Psoas muscle (tissue), 8 donors: Measurements from ENCODE around the gene CTBP2. TPM values are rescaled to one million over a fixed set of nuclear protein-coding genes. Genes with fewer than 3 reads are reported as not detected.
"Not testable (repeated sequence)": the region's sequence is repeated elsewhere in the genome, so short reads cannot be mapped to it uniquely, and the experiment has no call there.

Experiments used
- ATAC-seq, 4 donors: fragments of 200-7000 bp; cut with Tn5 transposase; one replicate each; pipeline ENCODE4 v1.9.1; 2020; ENCODE audit warnings: moderate library complexity in 3 of 4, mild to moderate bottlenecking in 2 of 4
- DNase-seq, 2 donors: peaks; one replicate each; pipeline ENCODE4 v3.0.0-alpha.2; 2020
- H3K27ac ChIP-seq: fragments of 200-600 bp; one replicate; pipeline ENCODE4 v1.8.0; 2022
- H3K27me3 ChIP-seq, 3 donors: fragments of 200-600 bp in 1 of 3; one replicate each; pipeline versions ENCODE4 v1.6.1 to v1.8.0; 2013 to 2022; ENCODE audit warnings: low read length in 2 of 3, mild to moderate bottlenecking in 2 of 3, moderate library complexity in 1 of 3; ENCODE audit not compliant: insufficient read depth in 3 of 3
- H3K36me3 ChIP-seq, 2 donors: fragments of 200-600 bp in 1 of 2; one replicate each; pipeline versions ENCODE4 v1.6.1 to v1.8.0; 2013 to 2022; ENCODE audit warnings: low read depth in 1 of 2, mild to moderate bottlenecking in 1 of 2, moderate library complexity in 1 of 2; ENCODE audit not compliant: insufficient read depth in 1 of 2
- H3K4me1 ChIP-seq: fragments of 200-600 bp; one replicate; pipeline ENCODE4 v1.8.0; 2022
- H3K4me3 ChIP-seq: fragments of 200-600 bp; one replicate; pipeline ENCODE4 v1.8.0; 2022; ENCODE audit warnings: mild to moderate bottlenecking
- H3K9me3 ChIP-seq: fragments of 200-600 bp; one replicate; pipeline ENCODE4 v1.8.0; 2022
- whole genome bisulfite sequencing, 3 donors: extraction: QIAGEN DNeasy Blood & Tissue Kit; methylation state at CpG; one replicate each; pipeline versions ENCODE4 v1.1.6 to v1.1.7; 2013; 5-methylcytosine and 5-hydroxymethylcytosine counted together
- intact Hi-C, 2 donors: fragments of 100-400 bp; cut with DNase I; formaldehyde crosslinking; loops; one replicate each; pipeline versions ENCODE4 v1.11.0 to v1.14.2; 2022
- polyA plus RNA-seq, 3 donors: library from polyadenylated mRNA; stranded (reverse); fragments of 200-250 nt; gene quantifications; one replicate each; pipeline ENCODE4 v1.2.3, GENCODE V29; 2013
- total RNA-seq, 4 donors: library from RNA; stranded (reverse); fragmentation: NEBNext Ultra II Directional in 2 of 4; extraction: Animal tissue kit (Norgen Biotek cat#: 25700) in 2 of 4; gene quantifications; one replicate each; pipeline versions ENCODE4 v1.2.1 to v1.2.4, GENCODE V29; 2021 to 2023
- TF ChIP-seq, protein P1 (sequence below): fragments of 200-600 bp; IDR thresholded peaks from one replicate; pipeline ENCODE4 v1.8.0; 2022; ENCODE audit warnings: antibody characterized with exemption
- donor health status: healthy with polysubstance abuse.
- donor health status: DM: no; HTN: no; CAD: no; lungs with moderate emphysema.
- donor health status: Bipolar disorder and iron deficiency.
- donor health status: healthy.
- donor health status: DM: yes; HTN: yes; CAD: no.
- donor health status: DM: no; HTN: no; CAD: no.
- donor health status: DM: no; HTN: no; CAD: no.
- donor health status: DM: yes; HTN: yes; CAD: no.

CTBP2 gene
- total and polyA plus RNA-seq, 7 donors: 14.7 to 49.8 (median 33.0) TPM

DNA sequence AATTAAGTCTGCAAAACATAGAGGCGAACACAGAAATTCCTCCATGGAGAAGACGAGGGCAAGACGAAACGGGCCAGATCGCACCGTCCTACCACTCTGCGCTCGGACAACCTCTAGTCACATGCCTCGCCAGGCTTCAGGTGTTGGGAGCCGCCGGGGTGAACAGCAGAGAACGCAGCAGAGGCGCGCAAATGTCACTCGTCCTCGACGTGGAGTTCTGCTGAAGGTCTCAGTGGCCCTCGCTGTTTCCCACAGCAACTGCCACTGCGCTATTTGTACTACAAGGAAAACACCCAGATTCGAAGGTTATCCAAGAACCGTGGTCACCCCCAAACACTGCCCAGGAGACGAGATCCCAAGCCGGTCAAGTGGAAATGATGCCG, 9.2 kb downstream of the CTBP2 start:
- DNase-seq (no peak), ATAC-seq (no peak)
- H3K4me1 ChIP-seq: peaks cover 90% of the 10 kb centered on the region
- H3K4me3 ChIP-seq: no peak overlapping the region
- intact Hi-C loops: loop anchor here in 1 of 2 donors (5.0 kb wide), 1 partner anchor 69 kb away; no protein-coding TSS in a partner anchor
- H3K9me3 ChIP-seq: no peaks in the 10 kb centered on the region
- WGBS, 3 donors: 94 to 95% (median 94%) methylated on average over 24 of the region's 24 CpGs
- no peaks in the 10 kb centered on the region for H3K27me3 ChIP-seq
- no peaks in the 10 kb centered on the region for H3K36me3 ChIP-seq
- peak overlapping the region; percentile 98 for H3K27ac ChIP-seq
- TF ChIP-seq, protein P1, sequence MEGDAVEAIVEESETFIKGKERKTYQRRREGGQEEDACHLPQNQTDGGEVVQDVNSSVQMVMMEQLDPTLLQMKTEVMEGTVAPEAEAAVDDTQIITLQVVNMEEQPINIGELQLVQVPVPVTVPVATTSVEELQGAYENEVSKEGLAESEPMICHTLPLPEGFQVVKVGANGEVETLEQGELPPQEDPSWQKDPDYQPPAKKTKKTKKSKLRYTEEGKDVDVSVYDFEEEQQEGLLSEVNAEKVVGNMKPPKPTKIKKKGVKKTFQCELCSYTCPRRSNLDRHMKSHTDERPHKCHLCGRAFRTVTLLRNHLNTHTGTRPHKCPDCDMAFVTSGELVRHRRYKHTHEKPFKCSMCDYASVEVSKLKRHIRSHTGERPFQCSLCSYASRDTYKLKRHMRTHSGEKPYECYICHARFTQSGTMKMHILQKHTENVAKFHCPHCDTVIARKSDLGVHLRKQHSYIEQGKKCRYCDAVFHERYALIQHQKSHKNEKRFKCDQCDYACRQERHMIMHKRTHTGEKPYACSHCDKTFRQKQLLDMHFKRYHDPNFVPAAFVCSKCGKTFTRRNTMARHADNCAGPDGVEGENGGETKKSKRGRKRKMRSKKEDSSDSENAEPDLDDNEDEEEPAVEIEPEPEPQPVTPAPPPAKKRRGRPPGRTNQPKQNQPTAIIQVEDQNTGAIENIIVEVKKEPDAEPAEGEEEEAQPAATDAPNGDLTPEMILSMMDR: no peak

DNA sequence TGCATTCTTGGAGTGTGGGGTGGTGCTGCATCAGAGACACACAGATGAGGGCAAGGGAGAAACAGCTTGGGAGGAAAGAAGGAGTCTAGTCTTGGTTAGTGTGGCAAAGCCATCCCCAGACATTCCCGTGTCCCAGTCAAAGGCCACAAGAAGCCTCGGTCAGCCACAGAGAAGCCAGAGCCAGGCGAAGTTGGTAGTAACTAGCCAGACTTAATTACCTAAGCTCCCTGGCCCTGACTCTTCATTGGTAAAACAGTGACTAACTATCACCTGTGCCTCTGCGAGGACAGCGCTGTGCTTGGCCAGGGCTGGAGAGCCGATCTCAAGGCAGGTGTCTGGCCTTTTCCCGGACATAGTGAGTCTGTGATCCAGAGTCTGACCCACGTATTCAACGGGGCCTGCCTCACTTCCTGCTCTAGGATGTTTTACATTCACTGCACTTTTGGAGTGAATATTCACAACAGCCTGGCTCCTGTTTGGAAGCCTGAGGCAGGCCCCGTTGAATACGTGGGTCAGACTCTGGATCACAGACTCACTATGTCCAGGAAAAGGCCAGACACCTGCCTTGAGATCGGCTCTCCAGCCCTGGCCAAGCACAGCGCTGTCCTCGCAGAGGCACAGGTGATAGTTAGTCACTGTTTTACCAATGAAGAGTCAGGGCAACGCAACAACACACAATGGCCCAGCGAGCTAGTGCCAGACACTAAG, 9.8 kb downstream of the CTBP2 start:
- not testable (repeated sequence) for H3K27me3 ChIP-seq, H3K9me3 ChIP-seq, H3K4me3 ChIP-seq, H3K36me3 ChIP-seq, DNase-seq
- peaks cover 90% of the 10 kb centered on the region for H3K4me1 ChIP-seq
- peak overlapping the region; percentile 98 for H3K27ac ChIP-seq
- WGBS, 3 donors: 53 to 65% (median 55%) methylated on average over 15 to 16 of the region's 16 CpGs
- intact Hi-C loops: loop anchor here in 1 of 2 donors (5.0 kb wide), 1 partner anchor 68 kb away; no protein-coding TSS in a partner anchor
- peak; percentile 12 to 50 (median 40) for ATAC-seq

DNA sequence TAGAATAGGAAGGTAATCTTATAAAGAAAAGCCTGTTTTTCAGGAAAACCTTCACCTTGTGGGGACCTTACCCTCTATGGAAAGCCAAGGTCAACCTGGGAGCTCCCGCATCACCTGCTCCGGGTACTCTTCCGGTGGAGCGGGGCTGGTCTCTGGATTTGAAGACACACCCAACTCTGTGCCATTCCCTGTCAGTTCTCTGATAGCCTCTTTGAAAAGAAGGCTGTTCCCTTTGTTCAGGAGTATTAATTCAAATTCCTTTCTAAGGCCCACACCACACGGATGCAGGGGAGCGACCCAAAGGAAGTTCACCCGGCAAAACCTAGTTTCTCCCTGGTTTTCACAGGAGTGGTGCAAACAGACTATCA, 10.7 kb downstream of the CTBP2 start:
- Histone ChIP-seq H3K27me3 (no peaks in the 10 kb centered on the region), H3K4me1 (peaks cover 90% of the 10 kb centered on the region)
- intact Hi-C loops: loop anchor here (5.0 to 10.0 kb wide), 2 partner anchors 67 to 235 kb away; no protein-coding TSS in a partner anchor

DNA sequence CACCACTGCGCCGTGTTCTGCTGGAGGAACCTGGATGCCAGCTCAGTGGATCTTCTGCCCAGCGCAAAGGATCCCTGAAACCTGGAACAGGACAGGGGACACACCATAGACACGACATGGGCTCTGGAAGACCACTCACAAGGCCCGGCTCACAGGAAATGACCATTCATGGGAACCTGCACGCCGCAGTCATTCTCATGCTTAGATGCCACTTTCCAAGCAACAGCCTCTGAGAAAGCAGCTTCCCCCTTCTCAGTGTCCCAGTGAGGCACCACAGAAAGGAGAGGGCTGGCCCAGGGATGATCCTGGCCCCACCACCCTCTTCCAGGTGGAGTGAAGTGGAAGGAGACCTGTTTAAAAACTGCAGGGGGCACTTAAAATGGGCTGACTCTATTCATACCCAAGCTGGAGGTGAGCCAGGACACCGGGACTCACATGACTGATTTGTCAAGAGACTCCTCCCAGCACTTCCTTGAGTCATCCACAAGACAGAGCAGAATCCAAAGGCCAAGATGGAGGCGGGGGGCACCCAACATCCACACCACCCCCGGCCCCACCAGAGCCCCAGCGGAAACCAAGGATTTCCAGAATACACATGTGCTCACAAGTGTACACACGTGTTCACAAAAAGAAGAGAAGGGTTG, 11.2 kb downstream of the CTBP2 start:
- intact Hi-C loops: loop anchor here in 1 of 2 donors (10.0 kb wide), 1 partner anchor 234 kb away; no protein-coding TSS in a partner anchor
- WGBS, 3 donors: 64 to 67% (median 66%) methylated on average over 12 of the region's 12 CpGs
- ATAC-seq: peak; percentile 33 to 79 (median 52)

More for the DNA sequence above, 10.7 kb downstream of the CTBP2 start:
- H3K9me3 ChIP-seq: no peaks in the 10 kb centered on the region
- DNase-seq: no peak
- no peak overlapping the region for H3K4me3 ChIP-seq
- TF ChIP-seq, protein P1: no peak
- H3K36me3 ChIP-seq: no peaks in the 10 kb centered on the region
- 89 to 91% (median 90%) methylated on average over 7 of the region's 7 CpGs for WGBS, 3 donors
- ATAC-seq: no peak
- H3K27ac ChIP-seq: peak overlapping the region; percentile 98

More for the DNA sequence above, 11.2 kb downstream of the CTBP2 start:
- H3K9me3 ChIP-seq: no peaks in the 10 kb centered on the region
- peak; percentile 73 to 90 for DNase-seq
- H3K4me3 ChIP-seq: no peak overlapping the region
- TF ChIP-seq, protein P1: no peak
- peak overlapping the region; percentile 98 for H3K27ac ChIP-seq
- H3K36me3 ChIP-seq: no peaks in the 10 kb centered on the region
- peaks cover 90% of the 10 kb centered on the region for H3K4me1 ChIP-seq
- no peaks in the 10 kb centered on the region for H3K27me3 ChIP-seq
